PFSK-1 (cell line): ENCODE results near the gene FUOM.

ENCODE experiments used
- FOXP2 ChIP-seq: optimal IDR thresholded peaks from 2 replicates; pipeline ENCODE3; 2011; ENCODE audit warnings: borderline replicate concordance, control low read depth, inconsistent platforms; ENCODE audit not compliant: insufficient read depth; ENCODE audit errors: extremely low read length, extremely low read depth
- POLR2AphosphoS5 ChIP-seq: IDR thresholded peaks from 2 replicates; pipeline ENCODE4 v1.6.1; 2012; ENCODE audit warnings: low read depth, mild to moderate bottlenecking, control low read depth, low read length, moderate library complexity
- REST ChIP-seq, 2 experiments: IDR thresholded peaks; 2 replicates each; pipeline versions ENCODE4 v1.6.1 to v1.8.0; 2011 to 2012; ENCODE audit warnings: low read depth in 2 of 2, low read length in 2 of 2, control low read depth in 1 of 2, inconsistent platforms in 1 of 2, mild to moderate bottlenecking in 1 of 2, moderate library complexity in 1 of 2; ENCODE audit not compliant: insufficient read depth in 1 of 2
- SIN3A ChIP-seq: IDR thresholded peaks from 2 replicates; pipeline ENCODE4 v1.6.1; 2012; ENCODE audit warnings: mild to moderate bottlenecking, low read length, moderate library complexity, borderline replicate concordance; ENCODE audit not compliant: insufficient read depth
- TAF1 ChIP-seq: IDR thresholded peaks from 2 replicates; pipeline ENCODE4 v1.6.1; 2012; ENCODE audit warnings: low read length, control low read depth, borderline replicate concordance; ENCODE audit not compliant: insufficient read depth

DNA sequence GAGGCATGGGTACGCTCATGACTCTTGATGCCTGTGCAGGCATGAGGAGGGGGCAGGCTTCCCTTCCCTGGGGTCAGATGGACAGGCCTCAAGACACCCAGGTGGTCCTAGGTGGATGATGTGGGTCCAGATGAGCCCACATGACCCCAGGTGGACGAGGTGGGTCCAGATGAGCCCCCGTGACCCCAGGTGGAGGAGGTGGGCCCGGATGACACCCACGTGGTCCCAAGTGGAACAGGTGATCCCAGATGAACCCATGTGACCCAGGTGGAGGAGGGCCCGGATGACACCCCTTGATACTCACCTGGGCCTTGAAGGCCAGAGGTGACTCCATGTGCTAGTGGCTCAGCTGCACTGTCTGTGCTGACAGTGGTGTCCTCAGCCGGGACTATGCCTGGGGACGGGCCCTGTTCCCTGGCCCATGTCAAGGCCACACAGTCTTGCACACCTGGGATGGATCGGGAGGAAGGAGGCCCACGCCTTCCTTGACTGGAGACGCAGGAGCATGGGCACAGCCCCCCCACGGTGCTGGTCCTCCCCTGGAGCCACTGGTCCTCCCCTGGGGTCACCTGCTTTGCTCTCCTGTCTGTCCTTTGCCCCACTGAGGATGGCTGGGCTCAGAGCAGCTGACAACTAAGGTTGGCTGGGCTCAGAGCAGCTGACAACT, 7.4 kb downstream of the FUOM start:
- TF ChIP-seq POLR2AphosphoS5 (no peak), REST (IDR thresholded peaks at IDR 0.05; ENCODE audit: insufficient read depth in 1 of 2, low read depth in 2 of 2, low read length in 2 of 2) (no peak), TAF1 (no peak), FOXP2 (no peak), SIN3A (no peak)
